WTC11 (cell line): ENCODE results near the gene NAGLU. TPM values are rescaled to one million over a fixed set of nuclear protein-coding genes. Genes with fewer than 3 reads are reported as not detected.
A peak's percentile ranks its signal among the peaks of the same experiment; 100 is the strongest.

Source experiments
- ATAC-seq: fragments of 200-7000 bp; cut with Tn5 transposase; 2 replicates; pipeline ENCODE4 v1.10.0; 2021; ENCODE audit warnings: mild to moderate bottlenecking, moderate library complexity
- CTCF ChIA-PET: fragments of 300-600 bp; sonication (Branson Sonifier 250); formaldehyde crosslinking; loops from one replicate; lab custom pipeline; 2021; ENCODE audit warnings: antibody characterized with exemption; lab: Charles Lee
- POLR2A ChIA-PET: fragments of 350-600 bp; sonication (Branson Sonifier 250); formaldehyde crosslinking; loops from one replicate; lab custom pipeline; 2021; ENCODE audit warnings: antibody characterized with exemption; lab: Charles Lee
- DNase-seq: peaks from one replicate; pipeline ENCODE4 v3.0.0; 2021; ENCODE audit warnings: low spot score
- H3K27ac Mint-ChIP-seq: 2 replicates; pipeline ENCODE4 v1.8.0; 2021; ENCODE audit warnings: mixed read lengths
- H3K27me3 Mint-ChIP-seq: 2 replicates; pipeline ENCODE4 v1.8.0; 2021; ENCODE audit warnings: low read depth, mild to moderate bottlenecking, moderate library complexity, mixed read lengths
- H3K36me3 Mint-ChIP-seq: 2 replicates; pipeline ENCODE4 v1.8.0; 2021; ENCODE audit warnings: mixed read lengths
- H3K4me1 Mint-ChIP-seq: 2 replicates; pipeline ENCODE4 v1.8.0; 2022; ENCODE audit warnings: mixed read lengths
- H3K4me3 Mint-ChIP-seq: 2 replicates; pipeline ENCODE4 v1.8.0; 2021; ENCODE audit warnings: mild to moderate bottlenecking, moderate library complexity, mixed read lengths
- H3K9me3 Mint-ChIP-seq: 2 replicates; pipeline ENCODE4 v1.8.0; 2021; ENCODE audit warnings: mixed read lengths
- ELF4 ChIP-seq: sonication (generic); formaldehyde crosslinking; IDR thresholded peaks from 2 replicates; pipeline ENCODE4 v1.8.1; 2022; ENCODE audit warnings: low read depth, mild to moderate bottlenecking, moderate library complexity, missing genetic modification reagents
- ERG ChIP-seq: fragments of 250-450 bp; sonication (Bioruptor Pico); IDR thresholded peaks from 2 replicates; pipeline ENCODE4 v1.8.0; 2021; ENCODE audit warnings: mild to moderate bottlenecking
- ETV6 ChIP-seq: sonication (generic); formaldehyde crosslinking; IDR thresholded peaks from 2 replicates; pipeline ENCODE4 v1.8.1; 2022; ENCODE audit warnings: mild to moderate bottlenecking, missing genetic modification reagents
- FOXK1 ChIP-seq: sonication (generic); formaldehyde crosslinking; IDR thresholded peaks from 2 replicates; pipeline ENCODE4 v1.8.0; 2022; ENCODE audit warnings: mild to moderate bottlenecking, moderate library complexity, missing genetic modification reagents
- FOXP1 ChIP-seq: sonication (generic); formaldehyde crosslinking; IDR thresholded peaks from 2 replicates; pipeline ENCODE4 v1.8.0; 2022; ENCODE audit warnings: missing genetic modification reagents, mild to moderate bottlenecking, moderate library complexity, borderline replicate concordance
- HMGXB4 ChIP-seq: sonication (generic); formaldehyde crosslinking; IDR thresholded peaks from 2 replicates; pipeline ENCODE4 v1.8.1; 2023; ENCODE audit warnings: mild to moderate bottlenecking, moderate library complexity, missing genetic modification reagents
- JAZF1 ChIP-seq: fragments of 250-450 bp; sonication (Bioruptor Pico); IDR thresholded peaks from 2 replicates; pipeline ENCODE4 v1.9.0; 2021; ENCODE audit warnings: moderate library complexity, mild to moderate bottlenecking, inconsistent platforms
- KAT7 ChIP-seq: sonication (generic); formaldehyde crosslinking; IDR thresholded peaks from 2 replicates; pipeline ENCODE4 v1.8.1; 2023; ENCODE audit warnings: missing genetic modification reagents, mild to moderate bottlenecking, borderline replicate concordance
- MYBL2 ChIP-seq: sonication (generic); formaldehyde crosslinking; IDR thresholded peaks from 2 replicates; pipeline ENCODE4 v1.8.1; 2023; ENCODE audit warnings: mild to moderate bottlenecking, moderate library complexity, missing genetic modification reagents
- NR3C1 ChIP-seq: sonication (generic); formaldehyde crosslinking; conservative IDR thresholded peaks from 2 replicates; pipeline ENCODE4 v1.8.1; 2023; ENCODE audit warnings: low read depth, mild to moderate bottlenecking, missing genetic modification reagents
- RELA ChIP-seq: sonication (generic); formaldehyde crosslinking; IDR thresholded peaks from 2 replicates; pipeline ENCODE4 v1.8.1; 2022; ENCODE audit warnings: missing genetic modification reagents, mild to moderate bottlenecking, borderline replicate concordance
- ZNF121 ChIP-seq: sonication (generic); formaldehyde crosslinking; IDR thresholded peaks from 2 replicates; pipeline ENCODE4 v1.8.0; 2023; ENCODE audit warnings: missing genetic modification reagents
- ZNF219 ChIP-seq: sonication (generic); formaldehyde crosslinking; IDR thresholded peaks from 2 replicates; pipeline ENCODE4 v1.8.0; 2023; ENCODE audit warnings: missing genetic modification reagents, mild to moderate bottlenecking, borderline replicate concordance
- ZNF317 ChIP-seq: sonication (generic); formaldehyde crosslinking; IDR thresholded peaks from 2 replicates; pipeline ENCODE4 v1.8.1; 2023; ENCODE audit warnings: low read depth, mild to moderate bottlenecking, moderate library complexity, missing genetic modification reagents, borderline replicate concordance
- total RNA-seq: library from RNA; stranded (reverse); gene quantifications from 3 replicates; pipeline ENCODE4 v1.2.3, GENCODE V29; 2021
- TF ChIP-seq, protein P1 (sequence below): sonication (generic); formaldehyde crosslinking; IDR thresholded peaks from 2 replicates; pipeline ENCODE4 v1.8.0; 2022; ENCODE audit warnings: mild to moderate bottlenecking, missing genetic modification reagents
- TF ChIP-seq, protein P2 (sequence below): sonication (generic); formaldehyde crosslinking; IDR thresholded peaks from 2 replicates; pipeline ENCODE4 v1.8.0; 2022; ENCODE audit warnings: mild to moderate bottlenecking, missing genetic modification reagents
- TF ChIP-seq, protein P3 (sequence below): sonication (generic); formaldehyde crosslinking; IDR thresholded peaks from 2 replicates; pipeline ENCODE4 v1.8.0; 2023; ENCODE audit warnings: mild to moderate bottlenecking, missing genetic modification reagents
- TF ChIP-seq, protein P4 (sequence below): sonication (generic); formaldehyde crosslinking; IDR thresholded peaks from 2 replicates; pipeline ENCODE4 v1.8.1; 2023; ENCODE audit warnings: mild to moderate bottlenecking, missing genetic modification reagents

The NAGLU gene
- total RNA-seq, 1 experiment from 2014 or later: 39.3 TPM

GRCh38 chr17:42562388-42563142 lies 26.5 kb downstream of the NAGLU start:
- CTCF ChIA-PET: interaction anchor here (0.9 to 1.6 kb wide), 3 partner anchors 14 to 119 kb away, joined by 3 to 4 read pairs (median 4); partner anchors contain the start of gene CCR10
- peak overlapping the region; percentile 79 for H3K27ac Mint-ChIP-seq

GRCh38 chr17:42563143-42563509 lies 27.1 kb downstream of the NAGLU start:
- TF ChIP-seq ZNF219 (CRISPR knock-in tag) (no peak), RELA (0 out of 2 replicates have a peak, but pooled peaks have one; percentile 27)
- Mint-ChIP-seq H3K4me1 (peaks cover 22% of the 10 kb centered on the region), H3K27me3 (no peaks in the 10 kb centered on the region), H3K36me3 (peaks cover 3% of the 10 kb centered on the region), H3K9me3 (no peaks in the 10 kb centered on the region), H3K27ac (no peak overlapping the region), H3K4me3 (peak overlapping the region; percentile 88)
- DNase-seq (no peak), ATAC-seq (no peak)
- ChIA-PET POLR2A (no interaction called here), CTCF (interaction anchor here (0.9 to 1.6 kb wide), 4 partner anchors 14 to 118 kb away, joined by 3 to 7 read pairs (median 4); partner anchors contain the start of gene CCR10)

More at GRCh38 chr17:42562388-42563142, 26.5 kb downstream of the NAGLU start:
- peaks cover 19% of the 10 kb centered on the region for H3K4me1 Mint-ChIP-seq
- H3K9me3 Mint-ChIP-seq: no peaks in the 10 kb centered on the region
- peak overlapping the region; percentile 88 for H3K4me3 Mint-ChIP-seq
- no peaks in the 10 kb centered on the region for H3K27me3 Mint-ChIP-seq
- peak; percentile 5 for ATAC-seq
- no peaks in the 10 kb centered on the region; the same call in 1 of the 2 replicates for H3K36me3 Mint-ChIP-seq
- POLR2A ChIA-PET: no interaction called here
- DNase-seq: peak; percentile 25
- 0 out of 2 replicates have a peak, but pooled peaks have one; percentile 17 for TF ChIP-seq HMGXB4 (CRISPR knock-in tag)
- TF ChIP-seq, protein P1, sequence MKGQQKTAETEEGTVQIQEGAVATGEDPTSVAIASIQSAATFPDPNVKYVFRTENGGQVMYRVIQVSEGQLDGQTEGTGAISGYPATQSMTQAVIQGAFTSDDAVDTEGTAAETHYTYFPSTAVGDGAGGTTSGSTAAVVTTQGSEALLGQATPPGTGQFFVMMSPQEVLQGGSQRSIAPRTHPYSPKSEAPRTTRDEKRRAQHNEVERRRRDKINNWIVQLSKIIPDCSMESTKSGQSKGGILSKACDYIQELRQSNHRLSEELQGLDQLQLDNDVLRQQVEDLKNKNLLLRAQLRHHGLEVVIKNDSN: no peak

GRCh38 chr17:42563543-42563942 lies 27.5 kb downstream of the NAGLU start:
- Mint-ChIP-seq H3K27me3 (no peaks in the 10 kb centered on the region), H3K36me3 (peaks cover 3% of the 10 kb centered on the region), H3K4me3 (peak overlapping the region; percentile 88), H3K9me3 (no peaks in the 10 kb centered on the region), H3K27ac (no peak overlapping the region; the same call in 1 of the 2 replicates), H3K4me1 (peaks cover 22% of the 10 kb centered on the region)
- ATAC-seq (no peak), DNase-seq (no peak)
- CTCF ChIA-PET: interaction anchor here (0.9 to 1.6 kb wide), 3 partner anchors 15 to 118 kb away, joined by 4 to 7 read pairs (median 4); partner anchors contain the start of gene CCR10
- POLR2A ChIA-PET: no interaction called here
- TF ChIP-seq ZNF121 (CRISPR knock-in tag) (no peak), ETV6 (CRISPR knock-in tag) (no peak), JAZF1 (CRISPR knock-in tag) (no peak), NR3C1 (CRISPR knock-in tag) (no peak)
- TF ChIP-seq, protein P2, sequence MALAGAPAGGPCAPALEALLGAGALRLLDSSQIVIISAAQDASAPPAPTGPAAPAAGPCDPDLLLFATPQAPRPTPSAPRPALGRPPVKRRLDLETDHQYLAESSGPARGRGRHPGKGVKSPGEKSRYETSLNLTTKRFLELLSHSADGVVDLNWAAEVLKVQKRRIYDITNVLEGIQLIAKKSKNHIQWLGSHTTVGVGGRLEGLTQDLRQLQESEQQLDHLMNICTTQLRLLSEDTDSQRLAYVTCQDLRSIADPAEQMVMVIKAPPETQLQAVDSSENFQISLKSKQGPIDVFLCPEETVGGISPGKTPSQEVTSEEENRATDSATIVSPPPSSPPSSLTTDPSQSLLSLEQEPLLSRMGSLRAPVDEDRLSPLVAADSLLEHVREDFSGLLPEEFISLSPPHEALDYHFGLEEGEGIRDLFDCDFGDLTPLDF (CRISPR knock-in tag): no peak

GRCh38 chr17:42563950-42564349 lies 27.9 kb downstream of the NAGLU start:
- Mint-ChIP-seq H3K27ac (no peak overlapping the region; the same call in 1 of the 2 replicates), H3K27me3 (no peaks in the 10 kb centered on the region), H3K4me1 (peaks cover 22% of the 10 kb centered on the region), H3K36me3 (peaks cover 7% of the 10 kb centered on the region), H3K9me3 (no peaks in the 10 kb centered on the region), H3K4me3 (peak overlapping the region; percentile 88)
- DNase-seq (no peak), ATAC-seq (no peak)
- POLR2A ChIA-PET: no interaction called here
- CTCF ChIA-PET: interaction anchor here (1.3 to 1.6 kb wide), 2 partner anchors 14 to 15 kb away, joined by 4 to 7 read pairs; no protein-coding TSS in a partner anchor
- TF ChIP-seq JAZF1 (CRISPR knock-in tag) (no peak), MYBL2 (CRISPR knock-in tag) (no peak), ZNF317 (no peak), FOXP1 (no peak), ERG (CRISPR knock-in tag) (no peak), KAT7 (no peak), FOXK1 (CRISPR knock-in tag) (no peak), ELF4 (CRISPR knock-in tag) (no peak)
- TF ChIP-seq, protein P3, sequence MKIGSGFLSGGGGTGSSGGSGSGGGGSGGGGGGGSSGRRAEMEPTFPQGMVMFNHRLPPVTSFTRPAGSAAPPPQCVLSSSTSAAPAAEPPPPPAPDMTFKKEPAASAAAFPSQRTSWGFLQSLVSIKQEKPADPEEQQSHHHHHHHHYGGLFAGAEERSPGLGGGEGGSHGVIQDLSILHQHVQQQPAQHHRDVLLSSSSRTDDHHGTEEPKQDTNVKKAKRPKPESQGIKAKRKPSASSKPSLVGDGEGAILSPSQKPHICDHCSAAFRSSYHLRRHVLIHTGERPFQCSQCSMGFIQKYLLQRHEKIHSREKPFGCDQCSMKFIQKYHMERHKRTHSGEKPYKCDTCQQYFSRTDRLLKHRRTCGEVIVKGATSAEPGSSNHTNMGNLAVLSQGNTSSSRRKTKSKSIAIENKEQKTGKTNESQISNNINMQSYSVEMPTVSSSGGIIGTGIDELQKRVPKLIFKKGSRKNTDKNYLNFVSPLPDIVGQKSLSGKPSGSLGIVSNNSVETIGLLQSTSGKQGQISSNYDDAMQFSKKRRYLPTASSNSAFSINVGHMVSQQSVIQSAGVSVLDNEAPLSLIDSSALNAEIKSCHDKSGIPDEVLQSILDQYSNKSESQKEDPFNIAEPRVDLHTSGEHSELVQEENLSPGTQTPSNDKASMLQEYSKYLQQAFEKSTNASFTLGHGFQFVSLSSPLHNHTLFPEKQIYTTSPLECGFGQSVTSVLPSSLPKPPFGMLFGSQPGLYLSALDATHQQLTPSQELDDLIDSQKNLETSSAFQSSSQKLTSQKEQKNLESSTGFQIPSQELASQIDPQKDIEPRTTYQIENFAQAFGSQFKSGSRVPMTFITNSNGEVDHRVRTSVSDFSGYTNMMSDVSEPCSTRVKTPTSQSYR (CRISPR knock-in tag): no peak
- TF ChIP-seq, protein P4, sequence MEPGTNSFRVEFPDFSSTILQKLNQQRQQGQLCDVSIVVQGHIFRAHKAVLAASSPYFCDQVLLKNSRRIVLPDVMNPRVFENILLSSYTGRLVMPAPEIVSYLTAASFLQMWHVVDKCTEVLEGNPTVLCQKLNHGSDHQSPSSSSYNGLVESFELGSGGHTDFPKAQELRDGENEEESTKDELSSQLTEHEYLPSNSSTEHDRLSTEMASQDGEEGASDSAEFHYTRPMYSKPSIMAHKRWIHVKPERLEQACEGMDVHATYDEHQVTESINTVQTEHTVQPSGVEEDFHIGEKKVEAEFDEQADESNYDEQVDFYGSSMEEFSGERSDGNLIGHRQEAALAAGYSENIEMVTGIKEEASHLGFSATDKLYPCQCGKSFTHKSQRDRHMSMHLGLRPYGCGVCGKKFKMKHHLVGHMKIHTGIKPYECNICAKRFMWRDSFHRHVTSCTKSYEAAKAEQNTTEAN: no peak
